Endothelial cell of hepatic sinusoid (primary cell): Measurements from ENCODE around the gene C16orf74.

ENCODE experiments used
- in situ Hi-C: cut with HindIII; loops from 2 replicates; pipeline ENCODE4 v1.10.0; 2017; ENCODE audit warnings: low sequenced_read_pairs

C16orf74 gene

DNA sequence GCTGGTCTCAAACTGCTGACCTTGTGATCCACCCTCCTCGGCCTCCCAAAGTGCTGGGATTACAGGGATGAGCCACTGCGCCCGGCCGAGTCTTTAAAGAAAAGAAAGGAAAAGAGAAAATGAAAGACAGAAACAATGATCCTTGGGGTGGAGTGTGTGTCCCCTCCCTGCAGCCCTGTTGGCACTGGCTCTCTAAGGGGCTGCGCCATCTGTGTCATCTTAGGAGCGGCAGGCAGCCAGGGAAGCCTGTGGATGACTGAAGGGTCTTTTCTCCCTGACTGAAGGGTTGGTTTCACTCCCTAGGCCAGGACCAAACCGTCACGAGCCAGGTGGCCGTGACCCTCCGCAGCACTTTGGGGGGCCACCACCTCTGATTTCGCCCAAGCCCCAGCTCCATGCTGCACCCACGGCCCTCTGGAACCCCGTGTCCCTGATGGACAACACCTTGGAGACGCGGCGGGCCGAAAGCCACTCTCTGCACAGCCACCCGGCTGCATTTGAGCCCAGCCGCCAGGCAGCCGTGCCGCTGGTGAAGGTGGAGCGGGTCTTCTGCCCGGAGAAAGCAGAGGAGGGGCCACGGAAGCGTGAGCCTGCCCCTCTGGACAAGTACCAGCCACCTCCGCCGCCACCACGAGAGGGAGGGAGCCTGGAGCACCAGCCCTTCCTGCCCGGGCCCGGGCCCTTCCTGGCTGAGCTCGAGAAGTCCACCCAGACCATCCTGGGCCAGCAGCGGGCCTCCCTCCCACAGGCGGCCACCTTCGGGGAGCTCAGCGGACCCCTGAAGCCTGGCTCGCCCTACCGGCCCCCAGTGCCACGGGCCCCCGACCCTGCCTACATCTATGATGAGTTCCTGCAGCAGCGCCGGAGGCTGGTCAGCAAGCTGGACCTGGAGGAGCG lies 89.8 kb downstream of the C16orf74 start:
- in situ Hi-C loops = no loop called here

DNA sequence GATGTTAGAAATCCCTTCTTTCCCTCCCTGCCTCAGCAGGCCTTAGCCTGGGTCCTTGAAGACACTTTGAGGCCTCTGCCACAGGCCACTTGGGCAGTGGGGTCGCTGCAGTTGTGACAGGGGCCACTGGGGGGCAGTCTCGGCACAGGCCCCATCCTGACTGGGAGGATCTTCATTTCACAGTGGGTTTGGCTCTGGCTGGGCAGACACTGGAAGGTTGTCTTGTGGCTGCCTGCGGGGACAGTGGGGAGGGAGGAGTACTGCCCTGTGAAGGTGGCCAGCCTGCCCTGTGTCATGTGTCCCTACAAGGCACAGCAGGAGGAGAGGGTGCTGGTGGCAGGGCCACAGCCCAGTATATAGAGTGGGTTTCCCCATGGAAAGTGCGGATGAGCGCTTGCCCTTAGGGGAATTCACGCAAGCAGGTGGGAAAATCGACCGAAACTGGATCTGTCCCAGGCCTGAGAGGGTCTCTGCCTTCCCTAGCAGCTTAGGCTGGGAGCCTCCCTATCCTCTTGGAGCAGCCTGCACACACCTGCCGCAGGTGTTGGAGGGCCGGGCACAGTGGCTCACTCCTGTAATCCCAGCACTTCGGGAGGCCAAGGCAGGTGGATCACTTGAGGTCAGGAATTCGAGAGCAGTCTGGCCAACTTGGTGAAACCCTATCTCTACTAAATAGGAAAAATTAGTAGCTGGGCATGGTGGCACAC lies 90.9 kb downstream of the C16orf74 start:
- in situ Hi-C loops = loop anchor here (5.0 kb wide), 1 partner anchor 62 kb away; no protein-coding TSS in a partner anchor

DNA sequence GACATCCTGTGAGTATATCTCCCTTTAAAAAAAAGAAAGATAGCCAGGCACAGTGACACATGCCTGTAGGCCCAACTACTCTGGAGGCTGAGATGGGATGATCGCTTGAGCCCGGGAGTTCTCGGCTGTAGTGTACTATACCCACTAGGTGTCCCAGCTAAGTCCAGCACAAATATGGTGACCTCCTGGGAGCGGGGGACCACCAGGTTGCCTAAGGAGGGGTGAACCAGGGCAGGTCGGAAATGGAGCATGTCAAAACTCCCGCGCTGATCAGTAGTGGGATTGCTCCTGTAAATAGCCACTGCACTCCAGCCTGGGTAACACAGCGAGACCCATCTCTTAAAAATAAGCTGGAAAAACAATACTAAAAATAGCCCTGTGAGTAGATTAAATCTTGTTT lies 91.6 kb downstream of the C16orf74 start:
- in situ Hi-C loops = loop anchor here (5.0 kb wide), 1 partner anchor 63 kb away; no protein-coding TSS in a partner anchor

DNA sequence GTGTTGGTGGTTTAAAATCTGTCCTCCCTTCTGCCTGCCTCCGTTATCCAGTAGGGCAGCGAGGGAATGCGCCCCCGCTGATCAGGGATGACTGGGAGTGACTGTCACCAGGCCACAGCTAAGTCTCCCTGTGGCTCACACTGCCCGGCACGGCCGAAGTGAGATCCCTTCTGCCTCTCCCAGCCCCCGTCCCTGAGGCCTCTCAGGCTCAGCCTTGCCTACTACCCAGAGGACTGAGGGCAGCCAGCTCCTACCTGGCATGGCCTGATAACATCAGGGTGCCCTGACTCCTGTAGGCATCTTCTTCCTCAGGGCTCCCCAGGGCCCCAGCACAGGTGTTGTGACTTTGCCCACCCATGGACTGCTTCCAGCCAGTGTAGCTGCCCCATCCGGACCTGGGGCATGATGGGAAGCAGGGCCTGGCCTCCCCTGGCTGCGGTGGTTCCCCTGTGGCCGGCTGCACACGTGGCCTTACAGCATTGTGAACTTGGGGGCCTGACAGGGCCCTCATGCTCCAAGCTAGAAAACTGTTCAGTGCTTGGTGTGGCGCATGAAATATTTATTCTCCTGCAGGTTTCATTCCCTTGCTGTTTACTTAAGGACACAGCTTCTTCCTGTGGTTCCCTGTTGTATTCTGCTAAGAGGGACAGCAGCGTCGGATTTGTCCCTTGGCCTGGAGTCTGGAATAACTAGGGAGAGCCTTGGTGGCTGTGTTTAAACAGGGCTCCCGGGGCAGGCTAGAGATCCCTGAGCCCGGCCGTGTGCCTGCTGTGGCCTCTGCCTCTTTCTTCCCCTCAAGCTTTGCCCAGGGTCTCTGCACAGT lies 92.2 kb downstream of the C16orf74 start:
- in situ Hi-C loops = loop anchor here (5.0 kb wide), 1 partner anchor 64 kb away; no protein-coding TSS in a partner anchor

DNA sequence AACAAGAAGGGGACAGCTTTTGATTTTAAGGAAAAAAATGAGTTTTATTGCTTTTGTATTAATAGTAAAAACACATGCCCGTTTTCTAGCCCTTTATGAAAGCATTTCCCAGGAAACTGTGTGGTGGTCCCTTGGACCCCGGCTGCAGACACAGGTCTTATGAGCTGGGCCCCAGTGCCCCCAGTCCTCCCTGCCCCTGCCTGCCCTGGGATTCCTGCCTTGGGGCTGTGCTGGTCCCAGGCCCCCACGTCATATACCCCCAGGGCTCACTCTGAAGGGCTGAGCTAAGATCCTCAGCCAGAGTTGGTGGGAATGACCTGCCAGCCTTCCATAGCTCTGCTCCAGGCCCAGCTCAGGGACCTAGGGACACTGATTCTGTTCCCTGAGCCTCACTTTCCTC lies 92.9 kb downstream of the C16orf74 start:
- in situ Hi-C loops = loop anchor here (5.0 kb wide), 1 partner anchor 64 kb away; no protein-coding TSS in a partner anchor
